GM18519 (cell line): Measurements from ENCODE around the gene PLPP4.
A peak's percentile ranks its signal among the peaks of the same experiment; 100 is the strongest.

Experiments used
- ATAC-seq: cut with Tn5 transposase; IDR thresholded peaks from one replicate; pipeline ENCODE4 v1.9.1; 2021; ENCODE audit warnings: mild to moderate bottlenecking, moderate library complexity; ENCODE audit not compliant: unreplicated experiment, low FRiP score

The PLPP4 gene

DNA sequence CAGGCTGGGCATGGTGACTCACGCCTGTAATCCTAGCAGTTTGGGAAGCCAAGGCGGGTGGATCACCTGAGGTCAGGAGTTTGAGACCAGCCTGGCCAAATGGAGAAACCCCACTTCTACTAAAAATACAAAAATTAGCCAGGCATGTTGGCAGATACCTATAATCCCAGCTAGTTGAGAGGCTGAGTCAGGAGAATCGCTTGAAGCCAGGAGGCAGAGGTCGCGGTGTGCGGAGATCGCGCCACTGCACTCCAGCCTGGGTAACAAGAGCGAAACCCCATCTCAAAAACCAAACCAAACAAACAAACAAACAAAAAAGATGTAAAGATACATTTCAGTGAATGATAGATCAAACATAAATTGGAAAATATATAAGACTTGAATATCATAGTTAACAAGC, 105.9 kb downstream of the PLPP4 start:
- ATAC-seq: no peak

DNA sequence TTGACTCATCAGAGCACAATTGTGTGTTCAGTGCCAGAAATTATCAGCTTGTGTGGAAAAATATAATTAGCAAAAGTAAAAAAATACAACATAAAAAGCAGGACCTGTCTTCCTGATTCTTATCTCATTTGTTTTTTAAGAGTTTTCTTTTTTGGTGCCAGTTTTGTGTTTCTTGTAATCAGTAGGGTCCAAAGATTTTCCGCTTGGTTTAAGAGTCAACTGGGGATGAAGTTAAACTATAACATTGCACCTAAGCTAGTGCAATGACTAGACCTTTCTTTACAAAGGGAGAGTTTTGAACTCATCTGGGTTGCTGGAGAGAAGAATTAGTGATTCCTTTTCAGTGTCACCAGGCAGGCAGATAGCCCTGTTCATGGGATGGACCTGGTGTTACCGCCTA, 113.4 kb downstream of the PLPP4 start:
- ATAC-seq: no peak

DNA sequence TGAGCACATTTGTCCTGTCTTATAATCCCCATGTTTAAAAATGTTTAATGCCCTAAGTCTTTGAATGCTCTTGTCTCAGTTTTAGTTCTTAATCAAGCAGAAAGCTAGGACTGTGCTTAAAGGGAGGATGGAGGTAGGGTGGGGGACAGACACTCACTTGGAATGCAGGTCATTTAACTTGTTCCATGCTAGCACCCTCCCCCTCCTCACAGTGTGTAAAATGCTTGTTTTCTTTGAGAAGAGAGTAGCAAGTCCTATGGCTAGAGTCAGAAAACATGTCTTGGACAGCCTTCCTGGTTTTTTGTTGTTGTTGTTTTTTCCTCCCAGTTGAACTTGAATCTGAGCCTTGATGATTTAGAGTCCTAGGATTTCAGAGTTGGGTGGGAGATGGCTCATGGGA, 114.2 kb downstream of the PLPP4 start:
- ATAC-seq: no peak

DNA sequence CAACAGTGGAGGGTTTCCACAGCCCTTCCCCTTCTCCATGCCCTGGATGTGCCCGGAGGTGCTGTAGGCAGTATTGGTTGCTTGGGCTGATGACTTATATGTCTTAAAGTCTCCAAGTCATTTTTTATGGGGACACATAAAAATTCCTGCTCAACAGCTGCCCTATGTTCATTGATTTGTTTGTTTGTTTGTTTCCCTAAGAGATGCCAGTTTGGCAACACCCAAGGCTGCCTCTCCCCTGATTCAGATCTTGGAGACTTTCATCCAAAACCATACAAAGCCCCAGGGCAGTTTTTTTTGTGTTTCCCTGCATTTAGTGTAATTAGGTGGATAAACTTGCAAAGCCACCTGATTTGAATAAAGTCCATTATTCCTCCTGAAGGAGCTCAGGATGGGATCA, 115.3 kb downstream of the PLPP4 start:
- no peak for ATAC-seq

DNA sequence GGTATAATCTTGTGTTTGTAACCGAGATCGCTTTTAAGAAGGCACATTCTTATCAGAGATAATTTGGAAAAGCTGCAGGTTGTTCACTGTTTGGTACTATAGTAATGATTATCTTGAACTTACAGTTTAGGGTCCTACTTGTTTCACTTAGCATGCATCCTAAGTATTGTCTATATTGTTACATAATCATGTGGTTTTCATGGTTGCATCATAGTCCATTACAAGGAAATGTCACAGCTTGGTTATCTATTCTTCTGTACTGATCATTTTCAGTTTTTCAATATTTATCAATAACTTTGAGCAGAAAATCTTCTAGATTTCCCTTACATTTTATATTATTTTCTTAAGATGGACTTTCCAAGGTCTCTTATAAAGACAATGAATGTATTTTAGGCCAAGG, 116.3 kb downstream of the PLPP4 start:
- ATAC-seq: no peak

DNA sequence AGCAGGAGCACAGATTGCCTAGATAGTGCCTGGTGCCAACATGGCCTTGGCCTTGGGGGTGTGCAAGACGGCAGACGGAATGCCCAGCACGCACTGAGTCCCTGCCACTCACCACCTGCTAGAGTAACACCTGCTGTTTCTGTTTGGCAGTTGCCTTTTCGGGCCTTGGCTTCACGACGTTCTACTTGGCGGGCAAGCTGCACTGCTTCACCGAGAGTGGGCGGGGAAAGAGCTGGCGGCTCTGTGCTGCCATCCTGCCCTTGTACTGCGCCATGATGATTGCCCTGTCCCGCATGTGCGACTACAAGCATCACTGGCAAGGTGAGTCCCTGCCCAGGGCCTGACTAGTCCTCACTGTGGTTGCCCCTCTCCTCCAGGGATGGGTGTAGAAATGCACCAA, 118.0 kb downstream of the PLPP4 start:
- no peak for ATAC-seq

DNA sequence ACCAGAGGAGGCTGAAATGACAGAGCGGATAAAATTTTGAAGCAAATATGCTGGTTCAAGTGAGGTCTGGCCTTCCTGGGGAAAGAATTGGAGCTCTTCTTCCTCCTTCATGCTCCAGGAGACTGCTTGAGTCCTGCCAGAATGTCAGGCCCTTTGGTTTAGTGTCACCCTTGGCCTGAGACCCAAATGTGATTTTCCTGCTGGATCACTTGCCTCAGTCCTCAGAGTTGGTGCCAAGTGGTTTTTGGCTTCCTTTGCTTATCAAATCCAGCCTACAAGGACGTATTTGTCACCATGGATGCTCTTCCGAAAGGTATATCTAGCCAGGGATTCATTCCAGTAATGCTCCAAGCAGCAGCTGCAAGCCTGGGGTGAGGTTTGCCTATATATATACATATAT, 118.4 kb downstream of the PLPP4 start:
- no peak for ATAC-seq

DNA sequence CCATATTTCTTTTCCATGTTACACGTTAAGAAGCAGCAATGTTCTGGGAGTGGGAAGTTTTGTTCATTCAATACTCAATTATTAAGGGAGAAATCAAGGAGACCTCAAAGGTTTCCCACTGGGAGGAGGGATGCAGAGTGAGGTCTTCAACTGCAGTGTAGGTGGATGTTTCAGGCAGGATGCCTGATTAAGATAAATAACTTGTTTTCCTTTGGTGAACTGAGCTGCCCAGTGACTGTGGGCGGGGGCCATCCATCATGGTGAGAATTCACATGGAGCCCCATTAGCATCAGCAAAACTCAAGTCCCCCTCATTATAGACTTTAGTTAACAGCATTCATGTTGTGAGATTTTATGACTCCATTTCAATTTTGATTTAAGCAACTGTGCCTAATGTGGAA, 121.1 kb downstream of the PLPP4 start:
- ATAC-seq: no peak

DNA sequence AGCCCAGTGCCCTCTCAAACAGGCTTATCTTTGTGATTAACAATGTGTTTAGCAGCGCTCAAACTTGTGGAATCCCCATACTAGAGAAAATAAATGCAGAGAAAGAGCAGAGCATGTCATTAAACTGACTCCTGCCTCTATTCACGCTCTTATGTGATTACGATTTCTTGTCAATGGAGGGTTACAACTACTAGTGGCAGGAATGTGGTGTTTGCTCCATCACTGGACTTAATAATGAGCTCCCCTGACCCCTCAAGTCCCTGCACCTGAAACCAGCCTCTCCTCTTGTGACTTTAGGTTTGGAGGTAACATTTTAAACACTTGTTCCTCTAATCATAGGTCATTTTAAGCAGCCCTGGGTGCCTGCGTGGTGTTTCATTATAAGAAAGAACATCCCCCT, 121.9 kb downstream of the PLPP4 start:
- ATAC-seq: no peak

DNA sequence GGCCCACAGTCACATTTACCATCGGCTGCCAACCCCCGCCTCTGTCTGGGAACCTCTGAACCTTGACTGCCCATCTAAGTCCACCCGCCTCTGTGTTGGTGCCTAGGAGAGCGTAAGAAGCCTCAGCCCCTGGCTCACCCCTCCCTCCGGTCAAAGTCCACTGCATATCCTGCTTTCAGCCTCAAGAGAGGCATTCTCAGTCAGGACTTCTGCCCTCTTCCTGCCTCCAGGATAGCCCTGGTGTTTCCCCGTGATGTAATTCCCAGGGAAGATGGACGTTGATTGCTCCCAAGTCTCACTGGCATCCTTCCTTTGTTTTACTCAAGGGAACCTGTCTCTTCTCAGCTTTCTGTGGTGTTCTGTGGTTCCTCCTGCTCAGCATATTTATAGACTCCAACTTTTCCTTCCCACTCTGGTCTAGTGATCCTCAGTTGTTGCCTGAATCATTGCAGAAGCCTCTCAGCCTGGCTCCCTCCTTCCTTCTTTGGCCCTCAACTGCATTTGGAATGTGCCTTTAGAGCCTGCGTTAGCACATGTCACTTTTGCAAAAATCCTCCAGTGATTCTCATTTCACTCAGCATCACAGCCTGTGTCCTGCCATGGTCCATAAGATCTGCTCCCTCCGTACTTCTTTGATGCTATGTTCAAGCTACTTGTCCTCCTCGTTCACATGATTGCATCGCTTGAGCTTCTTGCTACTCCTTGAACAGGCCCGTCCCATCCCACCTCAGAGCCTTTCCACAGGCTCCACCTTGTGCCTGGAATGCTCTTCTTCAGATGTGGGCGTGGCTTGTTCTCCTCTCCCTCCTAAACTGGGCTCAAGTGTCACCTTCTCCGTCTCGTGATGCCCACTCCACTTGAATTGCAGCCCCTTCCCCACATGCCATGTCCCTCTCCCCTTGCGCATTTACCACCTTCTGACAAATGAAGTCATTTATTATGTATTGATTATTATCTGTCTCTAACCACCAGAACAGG, 124.2 kb downstream of the PLPP4 start:
- no peak for ATAC-seq

DNA sequence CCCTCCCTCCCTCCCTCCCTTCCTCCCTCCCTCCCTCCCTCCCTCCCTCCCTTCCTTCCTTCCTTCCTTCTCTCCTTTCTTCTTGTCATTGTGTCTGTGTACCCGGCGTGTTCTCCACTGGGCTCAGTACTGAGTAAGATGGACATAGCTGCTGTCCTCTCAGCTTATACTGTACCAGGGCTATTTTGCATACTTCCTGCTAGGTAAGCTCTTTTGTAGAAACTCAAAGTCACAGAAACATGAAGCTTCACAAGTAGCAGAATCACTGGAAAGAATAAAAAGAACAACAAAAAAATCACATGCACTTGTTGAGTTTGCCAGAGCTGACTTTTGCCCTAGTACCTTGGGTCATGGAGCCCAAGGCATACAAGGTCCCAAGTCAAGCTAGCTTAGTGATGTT, 125.7 kb downstream of the PLPP4 start:
- ATAC-seq: no peak

DNA sequence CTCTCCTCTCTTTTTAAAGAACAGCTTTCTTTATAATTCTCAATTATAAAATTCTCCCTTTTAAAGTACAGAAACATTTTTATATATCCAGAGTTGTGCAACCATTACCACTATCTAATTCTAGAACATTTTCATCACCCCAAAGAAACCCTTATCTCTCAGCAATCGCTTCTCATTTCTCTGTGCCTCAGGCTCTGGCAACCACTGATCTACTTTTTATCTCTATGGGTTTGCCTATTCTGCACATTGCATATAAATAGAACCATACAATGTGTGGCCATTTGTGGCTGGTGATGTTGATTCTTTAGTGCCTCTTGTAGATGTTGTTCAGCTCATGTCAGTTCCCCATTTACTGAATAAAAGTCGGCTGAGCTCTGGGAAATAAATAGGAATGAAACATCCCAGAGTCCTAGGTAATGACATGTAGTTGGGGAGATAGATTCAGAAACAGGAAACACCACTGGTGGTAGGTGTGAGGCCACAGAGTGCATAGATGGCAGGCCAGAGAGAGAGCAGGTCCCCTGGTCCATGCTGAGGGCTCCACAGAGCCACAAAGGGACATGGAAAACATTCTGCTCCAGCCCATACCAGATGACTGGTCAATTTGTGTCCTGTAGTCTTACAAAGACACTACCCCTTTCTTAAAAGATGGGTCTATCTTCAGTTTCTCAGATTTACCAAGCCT, 126.5 kb downstream of the PLPP4 start:
- ATAC-seq: no peak

DNA sequence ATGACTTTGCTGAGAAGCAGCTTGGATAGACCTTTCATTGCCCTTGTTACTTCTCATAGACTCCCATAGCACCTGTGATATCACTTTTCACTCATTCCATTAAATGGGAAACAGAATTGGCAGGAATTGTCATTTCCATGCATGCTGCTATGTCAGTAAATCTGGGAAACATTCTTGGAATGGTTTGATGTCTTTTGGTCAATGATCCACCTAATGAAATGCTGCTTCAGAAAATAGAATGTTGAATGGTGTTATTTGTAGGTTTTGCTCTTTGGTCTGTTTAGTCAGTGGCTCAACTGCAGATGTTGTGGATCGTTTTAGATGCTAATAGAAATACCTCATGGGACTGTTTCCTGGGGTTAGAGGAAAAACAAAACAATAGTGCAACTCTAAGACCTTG, 127.8 kb downstream of the PLPP4 start:
- ATAC-seq: no peak

DNA sequence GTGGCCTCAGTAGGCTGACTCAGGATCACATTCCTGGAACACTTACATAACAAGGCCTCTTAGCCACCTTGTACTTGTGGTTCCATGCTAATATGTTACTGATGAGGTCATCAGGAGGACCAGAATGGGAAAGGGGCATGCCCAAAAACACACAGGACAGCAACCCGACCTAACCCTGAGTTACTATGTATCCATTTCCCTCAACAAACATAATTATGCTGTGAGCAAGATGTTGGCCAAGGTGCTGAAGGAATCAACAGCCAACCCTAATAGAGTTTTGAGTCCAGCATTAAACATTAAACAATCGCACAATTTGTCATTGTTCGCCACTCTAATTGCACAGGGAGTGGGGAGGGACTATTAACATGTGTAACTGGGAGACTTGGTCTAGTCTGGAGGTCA, 129.4 kb downstream of the PLPP4 start:
- no peak for ATAC-seq

DNA sequence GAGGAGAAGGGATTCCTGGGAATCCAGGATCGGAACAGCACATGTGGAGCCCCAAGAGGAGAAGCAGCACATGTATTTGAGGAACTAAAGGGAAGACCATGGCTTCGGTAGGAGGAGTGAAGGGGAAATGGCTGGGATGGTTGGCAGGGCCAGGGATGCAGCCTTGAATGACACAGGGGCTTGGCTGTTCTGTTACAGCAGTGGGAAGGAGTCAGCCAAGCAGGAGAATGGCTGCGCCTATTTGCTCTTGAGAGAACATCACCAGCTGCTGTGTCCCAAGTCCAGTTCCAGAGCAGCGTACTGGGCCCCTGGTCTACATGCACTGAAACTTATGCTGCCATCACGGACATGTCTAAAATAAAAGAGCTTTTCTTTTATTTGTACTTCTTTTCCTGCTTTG, 130.0 kb downstream of the PLPP4 start:
- ATAC-seq: no peak

DNA sequence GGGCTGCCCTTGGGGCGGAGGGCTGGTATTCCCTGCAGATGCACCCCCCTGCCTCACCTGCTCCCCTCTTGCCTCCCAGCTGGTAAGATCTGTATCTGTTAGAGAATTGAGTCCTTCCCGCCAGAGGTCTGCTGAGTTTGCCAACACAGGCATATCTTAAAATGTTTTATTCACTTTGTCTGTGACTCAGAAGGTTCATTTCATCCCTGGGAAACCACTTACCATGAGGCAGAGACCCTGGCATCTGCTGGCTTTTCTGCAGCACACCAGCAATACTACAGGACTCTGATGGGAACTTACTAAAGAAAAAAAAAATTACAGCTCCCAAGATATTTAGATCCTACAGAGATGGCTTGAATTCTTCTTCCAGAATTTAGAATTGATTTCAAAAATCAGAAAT, 131.3 kb downstream of the PLPP4 start:
- ATAC-seq: no peak

DNA sequence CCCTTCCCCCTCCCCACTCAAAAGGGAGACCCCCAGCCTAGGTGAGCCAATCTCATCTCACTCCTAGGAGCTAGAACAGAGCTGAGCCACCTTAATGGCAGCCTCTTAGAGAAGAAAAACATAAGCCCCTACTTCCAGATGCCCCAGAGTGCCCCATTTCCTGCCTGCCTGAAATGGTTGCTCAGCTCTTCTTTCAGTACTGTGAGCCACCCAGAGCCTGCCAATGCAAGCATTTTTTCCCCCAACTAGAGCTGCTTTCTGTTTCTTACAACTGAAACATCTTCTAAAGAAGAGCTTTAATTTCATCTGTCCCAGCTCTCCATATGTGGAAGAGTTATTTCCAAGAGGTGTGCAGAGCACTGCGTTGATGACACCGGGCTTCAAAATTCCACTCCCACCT, 136.7 kb downstream of the PLPP4 start:
- no peak for ATAC-seq

DNA sequence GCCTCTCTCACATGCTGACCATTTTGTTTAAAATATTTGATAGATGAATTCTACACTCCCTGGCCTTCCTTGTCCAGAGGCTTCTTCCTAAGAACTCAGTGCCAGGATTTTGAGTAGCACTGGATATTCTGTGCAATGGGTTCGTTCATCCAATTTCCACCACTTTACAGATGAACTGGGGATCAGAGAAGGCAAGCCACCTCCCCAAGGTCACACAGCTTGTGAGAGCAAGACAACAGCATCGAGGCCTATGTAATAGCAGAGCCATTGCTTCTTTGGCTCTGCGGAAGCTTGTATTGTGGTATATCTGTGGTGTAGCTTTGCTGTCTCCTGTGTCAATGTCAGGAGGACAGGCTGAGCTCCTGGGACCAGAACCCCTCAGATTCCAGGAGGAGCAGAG, 140.9 kb downstream of the PLPP4 start:
- ATAC-seq: no peak

DNA sequence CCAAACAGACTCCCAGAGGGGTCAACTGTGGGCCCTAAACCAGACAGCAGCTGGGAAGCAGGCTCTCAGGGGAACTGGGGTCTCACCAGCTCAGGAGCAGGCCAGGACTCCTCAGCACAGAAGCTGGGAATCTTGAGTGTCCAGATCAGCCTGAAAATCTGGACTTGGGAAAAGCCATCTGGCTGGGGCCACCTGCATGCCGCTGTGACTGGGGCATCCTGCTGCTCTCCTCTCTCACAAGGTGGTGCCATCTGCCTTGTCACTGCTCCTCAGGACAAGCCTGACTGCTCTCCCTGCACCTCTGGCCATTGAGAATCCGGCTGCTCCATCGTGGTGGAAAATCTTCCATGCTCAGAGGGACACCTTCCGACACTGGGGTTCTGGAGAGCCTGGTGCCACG, 141.4 kb downstream of the PLPP4 start:
- no peak for ATAC-seq

DNA sequence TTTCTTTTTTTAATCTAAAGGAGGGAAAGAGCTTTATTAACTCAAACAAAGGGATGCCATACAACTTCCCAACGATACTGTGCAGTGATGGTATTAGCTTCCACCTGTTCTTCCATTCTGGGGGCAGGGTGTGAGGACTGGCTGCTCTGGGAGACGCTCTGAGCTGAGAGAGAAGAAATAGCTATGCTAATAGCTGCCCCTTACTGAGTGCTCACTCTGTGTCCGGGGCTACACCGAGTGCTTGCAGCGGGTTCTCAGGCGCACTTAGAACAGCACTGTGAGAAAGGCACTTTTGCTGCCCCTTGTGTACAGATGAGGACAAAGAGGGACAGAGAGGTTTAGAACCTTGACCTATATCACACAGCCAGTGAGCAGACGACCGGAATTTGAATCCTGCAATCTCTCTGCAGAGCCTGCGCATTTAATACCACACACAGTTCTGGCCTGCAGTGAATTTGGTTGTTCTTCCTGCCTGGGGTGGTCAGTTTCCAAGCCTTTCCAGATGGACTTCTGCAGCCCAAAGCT, 142.2 kb downstream of the PLPP4 start:
- no peak for ATAC-seq

DNA sequence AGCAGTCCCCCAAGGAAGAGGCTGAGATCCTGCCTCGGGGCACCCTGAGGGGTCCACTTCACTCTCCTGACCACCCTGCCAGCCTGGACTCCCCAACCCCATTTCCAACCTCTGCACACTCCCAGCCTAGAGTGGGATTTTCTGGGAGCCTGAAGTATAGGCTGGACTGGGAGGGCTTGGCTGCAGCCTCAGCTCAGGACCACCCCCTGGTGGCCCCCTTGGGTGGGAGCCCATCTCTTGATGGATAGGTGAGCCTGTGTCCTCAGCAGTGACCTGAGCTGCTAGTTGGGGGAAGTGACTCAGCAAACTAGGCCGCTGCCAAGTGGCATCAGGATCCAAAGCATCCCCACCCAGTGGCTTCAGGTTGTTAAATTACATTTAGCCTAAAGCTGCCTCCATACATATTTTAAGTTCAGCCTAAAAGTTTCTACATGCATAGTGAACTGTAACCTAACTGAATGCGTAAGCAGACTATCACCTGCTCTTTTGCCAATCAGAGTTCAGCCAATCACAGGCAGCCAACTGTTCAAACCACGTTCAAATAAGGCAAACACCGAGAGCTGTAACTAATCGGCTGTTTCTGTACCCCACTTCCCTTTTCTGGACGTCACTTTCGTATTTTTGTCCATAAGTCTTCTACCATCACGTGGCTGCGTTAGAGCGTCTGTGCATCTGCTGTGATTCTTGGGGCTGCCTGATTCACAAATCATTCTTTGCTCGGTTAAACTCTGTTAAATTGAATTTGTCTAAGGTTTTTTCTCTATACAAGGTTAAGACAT, 144.0 kb downstream of the PLPP4 start:
- peak; percentile 26 for ATAC-seq
